ENCODE results near the gene FURIN. TPM values are rescaled to one million over a fixed set of nuclear protein-coding genes. Genes with fewer than 3 reads are reported as not detected.

Gene FURIN
- total and polyA plus RNA-seq, 2 of the 8 experiments (the other 6 are each of a cell fraction or from before 2014, with no cell fraction given): 15.8 to 32.1 TPM

- POLR2A ChIA-PET (ENCODE audit: partially characterized antibody): no interaction called here
- Histone ChIP-seq H3K4me1 (replicated peaks in 1 of 4; ENCODE audit: control insufficient read depth in 3 of 4, insufficient read depth in 4 of 4, low read length in 3 of 4) (no peaks in the 10 kb centered on the region; a peak in 1 of 7 replicates), H3K9ac (replicated peaks in 1 of 4; ENCODE audit: extremely low read depth in 1 of 4, low read depth in 3 of 4, low read length in 3 of 4) (no peak overlapping the region), H3K9me3 (ENCODE audit: insufficient read depth in 2 of 2, low read depth in 1 of 2, low read length in 1 of 2) (no peaks in the 10 kb centered on the region), H4K5ac (ENCODE audit: insufficient read length, low read depth, low read length) (no peak overlapping the region), H3K4ac (replicated peaks; ENCODE audit: insufficient read length, low read depth, low read length) (no peak overlapping the region), H3K27me3 (replicated peaks in 1 of 4; ENCODE audit: control insufficient read depth in 3 of 4, extremely low read depth in 1 of 4, insufficient read depth in 3 of 4, low read length in 3 of 4) (no peaks in the 10 kb centered on the region), H3K23me2 (ENCODE audit: low read depth, low read length) (no peaks in the 10 kb centered on the region), H3K4me2 (ENCODE audit: insufficient read depth in 1 of 2, low read depth in 2 of 2, low read length in 2 of 2) (no peak overlapping the region), H3K4me3 (ENCODE audit: extremely low read depth in 1 of 4, insufficient read depth in 2 of 4, low read depth in 3 of 4, low read length in 4 of 4) (no peak overlapping the region), H2AK5ac (ENCODE audit: low read depth, low read length) (no peak overlapping the region), H2BK12ac (ENCODE audit: low read depth, low read length) (no peak overlapping the region), H2BK20ac (ENCODE audit: low read length) (no peak overlapping the region), H3K23ac (ENCODE audit: insufficient read length) (no peak overlapping the region), H3K14ac (ENCODE audit: insufficient read length) (no peak overlapping the region), H3K36me3 (ENCODE audit: control insufficient read depth in 2 of 4, insufficient read depth in 4 of 4, low read length in 3 of 4) (no peaks in the 10 kb centered on the region), H2BK15ac (ENCODE audit: low read length) (no peak overlapping the region), H4K8ac (ENCODE audit: extremely low read depth, insufficient read depth, low read length) (no peak overlapping the region), H3K18ac (ENCODE audit: extremely low read depth, low read length) (no peak overlapping the region), H2BK120ac (replicated peaks; ENCODE audit: low read depth, low read length) (no peak overlapping the region), H3K79me1 (ENCODE audit: low read depth, low read length) (no peaks in the 10 kb centered on the region), H3K79me2 (ENCODE audit: control insufficient read depth in 1 of 2, insufficient read depth in 2 of 2, low read length in 2 of 2) (no peaks in the 10 kb centered on the region), H4K20me1 (replicated peaks in 1 of 2; ENCODE audit: control insufficient read depth in 1 of 2, insufficient read depth in 2 of 2, low read length in 2 of 2) (no peaks in the 10 kb centered on the region), H2BK5ac (ENCODE audit: low read depth, low read length) (no peak overlapping the region), H4K91ac (replicated peaks; ENCODE audit: insufficient read length, low read length) (peak overlapping the region; percentile 3), H2AFZ (ENCODE audit: low read length) (no peak overlapping the region), H3K56ac (replicated peaks; ENCODE audit: insufficient read length, low read depth, low read length) (no peak overlapping the region), H3K27ac (ENCODE audit: low read depth, low read length) (no peak overlapping the region)
- no peak for FAIRE-seq
- WGBS, 2 experiments (ENCODE audit: extremely low coverage in 1 of 2, insufficient coverage in 1 of 2, insufficient read length in 1 of 2, insufficient replicate concordance in 2 of 2, low coverage in 1 of 2, low lambda C conversion rate in 2 of 2, missing lambda C conversion rate in 1 of 2): 88% methylated on average over 11 of the region's 12 CpGs; no CpG with 5 or more reads in 1 of the 2 experiments
- no peak for DNase-seq (ENCODE audit: low read depth in 1 of 2, low spot score in 2 of 2)
- TF ChIP-seq SRF (IDR thresholded peaks at IDR 0.05; ENCODE audit: low read depth, low read length) (no peak), E2F6 (IDR thresholded peaks at IDR 0.05) (no peak), JUN (IDR thresholded peaks at IDR 0.05; ENCODE audit: low read depth, low read length) (no peak), NRF1 (IDR thresholded peaks at IDR 0.05; ENCODE audit: low read depth, low read length) (no peak)
- CTCF ChIA-PET (ENCODE audit: partially characterized antibody): interaction anchor here (1.2 to 10.9 kb wide), 4 partner anchors 11 to 99 kb away, joined by 3 to 54 read pairs (median 8); partner anchors contain the start of gene FES
Observed at GRCh38 chr15:90828111-90828510, 40.3 kb upstream of the FURIN start.

Measured in H1 (cell line).